Ishikawa (cell line): Measurements from ENCODE around the gene RIC8B.

ENCODE experiments used
- CEBPB ChIP-seq: IDR thresholded peaks from 2 replicates; pipeline ENCODE4 v1.6.1; 2012
- CREB1 ChIP-seq: IDR thresholded peaks from 2 replicates; pipeline ENCODE4 v1.6.1; 2012; ENCODE audit warnings: low read depth
- EGR1 ChIP-seq: IDR thresholded peaks from 2 replicates; pipeline ENCODE4 v1.6.1; 2012
- EP300 ChIP-seq: IDR thresholded peaks from 2 replicates; pipeline ENCODE4 v1.6.1; 2012; ENCODE audit warnings: borderline replicate concordance
- TAF1 ChIP-seq: IDR thresholded peaks from 2 replicates; pipeline ENCODE4 v1.6.1; 2012; ENCODE audit warnings: low read depth, mild to moderate bottlenecking
- TCF12 ChIP-seq: IDR thresholded peaks from 2 replicates; pipeline ENCODE4 v1.6.1; 2012; ENCODE audit warnings: low read depth
- TEAD4 ChIP-seq: IDR thresholded peaks from 2 replicates; pipeline ENCODE4 v1.6.1; 2012
- YY1 ChIP-seq: IDR thresholded peaks from 2 replicates; pipeline ENCODE4 v1.6.1; 2012; ENCODE audit warnings: low read depth
- ZBTB7A ChIP-seq: IDR thresholded peaks from 2 replicates; pipeline ENCODE4 v1.6.1; 2012; ENCODE audit warnings: low read depth
- TF ChIP-seq, protein P1 (sequence below): IDR thresholded peaks from 2 replicates; pipeline ENCODE4 v1.6.1; 2012; ENCODE audit warnings: low read depth, mild to moderate bottlenecking
- TF ChIP-seq, protein P2 (sequence below): IDR thresholded peaks from 2 replicates; pipeline ENCODE4 v1.6.1; 2012

DNA sequence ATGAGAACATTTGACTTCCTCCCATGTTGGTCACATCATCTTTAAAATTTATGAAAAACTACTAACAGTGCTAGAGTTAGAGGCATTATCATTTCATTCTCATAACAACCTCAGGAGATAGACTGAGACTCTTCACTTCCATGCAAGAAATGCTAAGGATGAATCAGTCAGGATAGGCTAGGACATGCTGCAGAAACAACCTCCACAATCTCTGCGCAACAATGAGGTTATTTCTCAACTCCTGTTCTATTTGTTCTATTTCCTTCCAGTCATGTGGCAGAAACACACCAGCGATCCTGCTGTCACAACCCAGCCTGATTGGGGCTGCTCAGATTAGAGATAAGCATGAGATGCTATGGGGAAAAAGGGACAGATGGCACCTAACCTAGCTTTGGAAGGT, 132.2 kb downstream of the RIC8B start:
- TF ChIP-seq YY1, result no peak
- no peak for TF ChIP-seq EP300
- TF ChIP-seq, protein P1, sequence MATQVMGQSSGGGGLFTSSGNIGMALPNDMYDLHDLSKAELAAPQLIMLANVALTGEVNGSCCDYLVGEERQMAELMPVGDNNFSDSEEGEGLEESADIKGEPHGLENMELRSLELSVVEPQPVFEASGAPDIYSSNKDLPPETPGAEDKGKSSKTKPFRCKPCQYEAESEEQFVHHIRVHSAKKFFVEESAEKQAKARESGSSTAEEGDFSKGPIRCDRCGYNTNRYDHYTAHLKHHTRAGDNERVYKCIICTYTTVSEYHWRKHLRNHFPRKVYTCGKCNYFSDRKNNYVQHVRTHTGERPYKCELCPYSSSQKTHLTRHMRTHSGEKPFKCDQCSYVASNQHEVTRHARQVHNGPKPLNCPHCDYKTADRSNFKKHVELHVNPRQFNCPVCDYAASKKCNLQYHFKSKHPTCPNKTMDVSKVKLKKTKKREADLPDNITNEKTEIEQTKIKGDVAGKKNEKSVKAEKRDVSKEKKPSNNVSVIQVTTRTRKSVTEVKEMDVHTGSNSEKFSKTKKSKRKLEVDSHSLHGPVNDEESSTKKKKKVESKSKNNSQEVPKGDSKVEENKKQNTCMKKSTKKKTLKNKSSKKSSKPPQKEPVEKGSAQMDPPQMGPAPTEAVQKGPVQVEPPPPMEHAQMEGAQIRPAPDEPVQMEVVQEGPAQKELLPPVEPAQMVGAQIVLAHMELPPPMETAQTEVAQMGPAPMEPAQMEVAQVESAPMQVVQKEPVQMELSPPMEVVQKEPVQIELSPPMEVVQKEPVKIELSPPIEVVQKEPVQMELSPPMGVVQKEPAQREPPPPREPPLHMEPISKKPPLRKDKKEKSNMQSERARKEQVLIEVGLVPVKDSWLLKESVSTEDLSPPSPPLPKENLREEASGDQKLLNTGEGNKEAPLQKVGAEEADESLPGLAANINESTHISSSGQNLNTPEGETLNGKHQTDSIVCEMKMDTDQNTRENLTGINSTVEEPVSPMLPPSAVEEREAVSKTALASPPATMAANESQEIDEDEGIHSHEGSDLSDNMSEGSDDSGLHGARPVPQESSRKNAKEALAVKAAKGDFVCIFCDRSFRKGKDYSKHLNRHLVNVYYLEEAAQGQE, result no peak
- no peak for TF ChIP-seq TAF1
- no peak for TF ChIP-seq CEBPB
- TF ChIP-seq, protein P2, sequence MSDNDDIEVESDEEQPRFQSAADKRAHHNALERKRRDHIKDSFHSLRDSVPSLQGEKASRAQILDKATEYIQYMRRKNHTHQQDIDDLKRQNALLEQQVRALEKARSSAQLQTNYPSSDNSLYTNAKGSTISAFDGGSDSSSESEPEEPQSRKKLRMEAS, result no peak
- TF ChIP-seq TCF12, result no peak
- no peak for TF ChIP-seq CREB1
- TF ChIP-seq EGR1, result no peak
- no peak for TF ChIP-seq TEAD4
- no peak for TF ChIP-seq ZBTB7A
